Stimulated activated CD4-positive, alpha-beta T cell treated with anti-CD3 and anti-CD28 coated beads, Interleukin-1b, Interleukin-23, amount 100 ng/mL, for 24 hours (primary cell): ENCODE results near the gene HNRNPK.

Experiments
- DNase-seq, 4 experiments: peaks; one replicate each; pipeline ENCODE4 v3.0.0-alpha.2; 2020; ENCODE audit warnings: low read depth in 4 of 4, low spot score in 1 of 4

The HNRNPK gene

GRCh38 chr9:83979812-83980394 lies at the start of gene HNRNPK:
Gene HNRNPK (minus strand): TSS chr9:83980215. CDS start chr9:83978252, 1,963 bp downstream.
- DNase-seq, result peak; percentile 97 to 100 (median 98)

- no peak for DNase-seq
These were observed 47.2 kb upstream of the HNRNPK start for GRCh38 chr9:84027201-84027600.

GRCh38 chr9:84024041-84024575 lies 44.1 kb upstream of the HNRNPK start:
- no peak for DNase-seq

- DNase-seq, result no peak
These were observed 27.6 kb upstream of the HNRNPK start for GRCh38 chr9:84007662-84008061.

- DNase-seq, result no peak
These were observed 23.2 kb upstream of the HNRNPK start for GRCh38 chr9:84003246-84003645.

- DNase-seq, result no peak
These were observed 22.3 kb upstream of the HNRNPK start for GRCh38 chr9:84002344-84002743.

- no peak for DNase-seq
These were observed 21.6 kb upstream of the HNRNPK start for GRCh38 chr9:84001621-84002020.

- DNase-seq, result no peak
These were observed 20.2 kb upstream of the HNRNPK start for GRCh38 chr9:84000186-84000585.

- no peak for DNase-seq
These were observed 19.3 kb upstream of the HNRNPK start for GRCh38 chr9:83999141-83999918.

- no peak for DNase-seq
These were observed 16.1 kb upstream of the HNRNPK start for GRCh38 chr9:83996126-83996525.

GRCh38 chr9:83992901-83993300 lies 12.9 kb upstream of the HNRNPK start:
- DNase-seq, result no peak

GRCh38 chr9:83992407-83992806 lies 12.4 kb upstream of the HNRNPK start:
- DNase-seq, result no peak

GRCh38 chr9:83991355-83991754 lies 11.3 kb upstream of the HNRNPK start:
- DNase-seq, result no peak

- no peak for DNase-seq
These were observed 8.4 kb upstream of the HNRNPK start for GRCh38 chr9:83988411-83988810.

GRCh38 chr9:83987402-83987791 lies 7.4 kb upstream of the HNRNPK start:
- DNase-seq, result no peak

- no peak for DNase-seq
These were observed 6.9 kb upstream of the HNRNPK start for GRCh38 chr9:83986765-83987401.

GRCh38 chr9:83986195-83986594 lies 6.2 kb upstream of the HNRNPK start:
- DNase-seq, result no peak

- no peak for DNase-seq
These were observed 1.3 kb upstream of the HNRNPK start for GRCh38 chr9:83981126-83981871.

- peak; percentile 99 to 100 (median 100) for DNase-seq
These were observed 545 bp upstream of the HNRNPK start, which contains the start of gene RMI1 for GRCh38 chr9:83980395-83981125. Gene RMI1 (plus strand): TSS chr9:83980805. CDS start chr9:84000987, 20,182 bp downstream.

- peak; percentile 77 to 86 (median 80) for DNase-seq
These were observed 813 bp downstream of the HNRNPK start for GRCh38 chr9:83978992-83979811.
